Fibroblast of skin of abdomen (primary cell): ENCODE results near the gene BICRAL.
"Not testable (repeated sequence)": the region's sequence is repeated elsewhere in the genome, so short reads cannot be mapped to it uniquely, and the experiment has no call there.

Source experiments
- DNase-seq: peaks from one replicate; pipeline ENCODE4 v3.0.0-alpha.2; 2013

Gene BICRAL

DNA sequence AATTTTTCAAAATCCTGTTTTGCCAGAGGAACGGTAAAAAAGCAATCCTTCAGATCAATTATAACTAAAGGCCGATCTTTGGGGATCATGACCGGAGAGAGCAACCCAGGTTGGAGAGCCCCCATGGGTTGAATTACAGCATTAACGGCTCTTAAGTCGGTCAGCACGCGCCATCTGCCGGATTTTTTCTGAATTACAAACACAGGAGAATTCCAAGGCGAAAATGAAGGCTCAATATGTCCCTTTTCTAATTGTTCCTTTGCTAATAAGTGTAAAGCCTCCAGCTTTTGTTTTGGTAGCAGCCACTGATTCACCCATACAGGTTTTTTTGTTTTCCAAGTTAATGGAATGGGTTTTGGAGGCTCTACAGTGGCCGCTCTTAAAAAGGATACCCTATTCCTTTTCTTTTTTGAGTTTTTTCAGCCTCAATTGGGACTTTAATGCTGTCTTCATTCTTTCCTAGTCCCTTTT lies 117.1 kb downstream of the BICRAL start:
- DNase-seq: peak; percentile 64

DNA sequence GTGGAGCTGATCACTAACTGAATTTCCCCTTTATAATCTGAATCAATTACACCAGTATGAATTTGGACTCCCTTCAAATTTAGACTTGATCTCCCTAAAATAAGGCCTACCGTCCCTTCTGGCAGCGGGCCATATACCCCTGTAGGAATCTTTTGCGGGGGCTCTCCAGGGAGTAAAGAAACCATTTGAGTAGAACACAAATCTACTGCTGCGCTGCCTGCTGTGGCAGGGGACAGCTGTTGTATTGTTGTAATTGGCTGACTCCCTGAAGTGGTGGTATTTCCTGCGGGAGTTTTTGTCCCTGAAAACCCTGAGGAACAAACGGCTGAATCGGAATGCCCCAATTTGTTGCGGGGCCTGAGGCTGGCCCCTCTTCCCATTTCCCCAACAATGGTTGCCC lies 118.0 kb downstream of the BICRAL start:
- no peak for DNase-seq

DNA sequence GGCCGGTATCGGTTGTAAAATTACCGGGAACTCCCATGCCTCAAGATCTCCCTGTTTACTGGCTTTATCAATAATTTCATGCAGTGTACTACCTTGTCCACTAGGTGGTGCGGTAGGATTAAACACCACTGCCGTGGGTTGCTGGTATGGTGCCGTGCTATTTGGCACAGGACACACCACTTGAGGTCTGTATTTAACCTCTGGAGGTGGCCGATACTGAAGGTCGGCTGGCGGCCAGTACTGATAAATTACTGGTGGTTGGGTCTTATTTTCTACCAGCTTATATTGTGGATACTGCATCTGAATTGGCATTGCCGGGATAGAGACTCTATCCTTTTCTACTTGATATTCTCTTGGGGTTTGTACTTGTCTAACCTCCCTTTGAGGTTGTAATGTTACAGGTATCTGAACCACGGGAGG lies 119.7 kb downstream of the BICRAL start:
- peak; percentile 78 for DNase-seq

DNA sequence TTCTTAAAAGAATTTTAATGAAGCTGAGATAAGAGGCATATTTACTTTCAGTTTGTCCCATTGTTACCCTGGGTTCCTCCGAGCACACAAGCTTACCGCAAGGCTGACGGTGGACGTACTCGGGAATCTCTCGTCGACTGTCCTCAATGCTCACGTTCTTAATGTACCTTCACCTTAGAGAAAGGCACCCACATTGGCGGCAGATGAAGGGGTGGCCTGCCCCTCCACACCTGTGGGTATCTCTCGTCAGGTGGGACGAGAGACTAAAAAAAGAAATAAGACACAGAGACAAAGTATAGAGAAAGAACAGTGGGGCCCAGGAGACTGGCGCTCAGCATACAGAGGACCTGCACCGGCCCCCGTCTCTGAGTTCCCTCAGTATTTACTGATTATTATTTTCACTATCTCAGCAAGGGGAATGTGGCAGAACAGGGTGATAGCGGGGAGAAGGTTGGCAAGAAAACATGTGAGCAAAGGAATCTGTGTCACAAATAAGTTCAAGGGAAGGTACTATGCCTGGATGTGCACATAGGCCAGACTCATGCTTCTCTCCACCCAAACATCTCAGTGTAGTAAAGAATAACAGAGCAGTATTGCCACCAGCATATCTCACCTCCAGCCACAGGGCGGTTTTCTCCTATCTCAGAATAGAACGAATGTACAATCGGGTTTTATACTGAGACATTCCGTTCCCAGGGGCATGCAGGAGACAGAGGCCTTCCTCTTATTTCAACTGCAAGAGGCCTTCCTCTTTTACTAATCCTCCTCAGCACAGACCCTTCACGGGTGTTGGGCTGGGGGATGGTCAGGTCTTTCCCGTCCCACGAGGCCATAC lies 120.8 kb downstream of the BICRAL start:
- DNase-seq: not testable (repeated sequence)

DNA sequence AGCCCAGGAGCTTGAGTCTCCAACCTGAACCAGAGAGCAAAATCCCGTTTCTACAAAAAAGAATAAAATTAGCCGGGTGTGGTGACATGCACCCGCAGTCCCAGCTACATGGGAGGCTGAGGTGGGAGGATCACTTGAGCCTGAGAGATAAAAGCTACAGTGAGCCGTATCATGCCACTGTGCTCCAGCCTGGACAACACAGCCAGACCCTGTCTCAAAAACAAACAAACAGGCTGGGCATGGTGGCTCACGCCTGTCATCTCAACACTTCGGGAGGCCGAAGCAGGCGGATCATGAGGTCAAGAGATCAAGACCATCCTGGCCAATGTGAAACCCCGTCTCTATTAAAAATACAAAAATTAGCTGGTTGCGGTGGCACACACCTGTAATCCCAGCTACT lies 122.6 kb downstream of the BICRAL start:
- no peak for DNase-seq

DNA sequence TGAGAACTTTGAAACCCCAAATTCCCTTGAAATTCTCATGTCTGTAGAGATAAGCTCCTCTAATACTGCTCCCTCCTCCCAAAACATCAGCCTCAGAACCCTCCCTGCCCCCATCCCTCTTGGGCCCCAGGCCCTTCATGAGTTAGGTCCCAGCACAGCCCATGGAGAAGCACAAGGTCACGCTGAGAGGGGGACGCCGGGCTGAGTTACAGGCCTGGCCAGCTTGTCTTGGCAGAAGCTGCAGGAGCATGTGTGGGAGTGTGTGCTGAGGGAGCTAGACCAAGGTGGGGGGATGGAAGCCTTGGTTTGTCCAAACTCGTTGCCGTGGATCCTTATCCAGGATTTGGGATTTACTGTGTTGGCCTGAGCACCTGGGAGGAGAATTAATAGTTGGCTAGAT lies 125.5 kb downstream of the BICRAL start:
- no peak for DNase-seq

DNA sequence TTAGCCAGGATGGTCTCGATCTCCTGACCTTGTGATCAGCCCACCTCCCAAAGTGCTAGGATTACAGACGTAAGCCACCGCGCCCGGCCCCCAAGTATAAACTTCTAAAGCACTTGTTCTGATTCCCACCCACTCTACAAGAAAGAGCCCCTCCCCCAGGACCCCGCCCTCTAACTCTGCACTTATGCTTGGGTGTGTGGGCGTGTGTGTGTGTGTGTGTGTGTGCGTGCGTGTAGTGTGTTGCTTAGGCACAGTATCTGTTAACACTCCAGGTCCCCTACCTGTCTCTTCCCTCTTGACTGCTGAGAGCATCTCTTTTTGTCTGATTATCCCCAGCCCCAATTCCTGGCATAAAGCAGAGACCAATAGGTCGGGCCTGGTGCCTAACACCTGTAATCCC lies 128.0 kb downstream of the BICRAL start:
- no peak for DNase-seq

DNA sequence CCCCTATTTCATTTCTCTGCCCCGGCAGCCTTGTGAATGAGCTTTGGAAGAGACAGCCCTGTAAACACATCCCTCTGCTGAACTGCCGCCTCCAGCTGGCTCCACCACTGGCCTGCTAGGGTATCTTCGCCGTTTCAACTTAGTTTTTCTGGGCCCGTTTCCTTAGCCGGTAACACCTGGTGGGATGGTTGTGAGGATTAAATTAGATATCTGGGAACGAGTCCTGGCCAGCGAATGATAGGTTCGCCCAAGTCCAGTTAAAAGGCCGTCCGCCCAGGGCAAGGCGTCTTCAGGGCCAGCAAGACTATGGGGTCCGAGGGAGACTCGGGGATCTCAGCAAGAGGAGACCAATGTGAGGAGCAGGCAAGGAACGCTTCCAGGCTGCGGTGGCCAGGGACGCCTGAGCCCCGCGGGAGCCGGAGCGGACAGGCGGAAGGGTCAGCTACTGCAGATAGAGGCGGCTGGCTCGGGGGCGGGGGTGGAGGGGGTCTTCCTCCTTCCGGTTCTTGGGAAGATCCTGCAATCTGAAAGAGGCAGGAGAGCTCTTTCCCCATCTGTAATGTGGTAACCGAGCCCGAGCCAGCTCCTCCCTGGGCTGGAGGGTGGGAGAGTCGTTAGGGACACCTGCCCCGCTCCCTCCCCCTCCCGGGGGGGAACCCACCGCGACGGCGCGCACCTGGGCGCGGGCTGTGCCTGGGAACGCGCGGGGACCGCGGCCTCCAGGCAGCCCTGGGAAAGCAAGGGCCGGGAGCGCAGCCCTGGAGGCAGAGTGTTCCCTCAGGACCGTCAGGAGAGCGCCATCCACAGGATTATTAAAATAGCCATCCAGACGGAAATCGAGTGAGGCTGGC lies 129.5 kb downstream of the BICRAL start:
- no peak for DNase-seq

DNA sequence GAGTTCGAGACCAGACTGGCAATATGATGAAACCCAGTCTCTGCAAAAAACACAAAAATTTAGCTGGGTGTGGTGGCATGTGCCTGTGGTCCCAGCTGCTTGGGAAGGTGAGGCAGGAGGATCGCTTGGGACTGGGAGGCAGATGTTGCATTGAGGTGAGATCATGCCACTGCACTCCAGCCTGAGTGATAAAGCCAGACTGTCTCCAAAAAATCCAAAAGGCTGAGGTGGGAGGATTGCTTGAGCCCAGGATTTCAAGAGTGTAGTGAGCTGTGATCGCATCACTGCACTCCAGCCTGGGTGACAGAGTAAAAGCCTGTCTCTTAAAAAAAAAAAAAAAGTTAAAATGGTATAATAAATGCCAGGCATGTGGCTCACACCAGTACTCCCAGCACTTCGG lies 132.7 kb downstream of the BICRAL start:
- no peak for DNase-seq

DNA sequence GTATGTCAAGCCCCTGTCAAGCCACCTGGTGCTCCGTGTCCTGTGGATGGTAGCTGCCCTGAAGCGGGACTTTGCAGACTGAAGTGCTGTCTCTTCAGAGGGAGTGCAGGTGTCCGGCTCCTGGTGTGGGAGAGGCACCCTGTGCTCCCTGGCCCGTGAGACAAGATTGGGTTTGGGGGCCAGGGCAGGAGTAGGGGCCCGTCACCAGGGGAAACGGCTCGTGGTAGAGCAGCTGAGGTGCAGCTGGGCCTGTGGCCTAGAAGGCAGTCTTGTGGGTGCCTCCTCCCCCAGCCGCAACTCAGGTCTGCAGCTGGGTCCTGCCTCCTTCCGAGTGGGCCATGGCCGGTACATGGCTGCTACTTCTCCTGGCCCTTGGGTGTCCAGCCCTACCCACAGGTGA lies 133.9 kb downstream of the BICRAL start, which contains the start of gene PTCRA:
Gene PTCRA (plus strand): TSS at position 322 of the 400 bp plus-strand sequence. CDS start 17 bp downstream, at position 339.
- no peak for DNase-seq

DNA sequence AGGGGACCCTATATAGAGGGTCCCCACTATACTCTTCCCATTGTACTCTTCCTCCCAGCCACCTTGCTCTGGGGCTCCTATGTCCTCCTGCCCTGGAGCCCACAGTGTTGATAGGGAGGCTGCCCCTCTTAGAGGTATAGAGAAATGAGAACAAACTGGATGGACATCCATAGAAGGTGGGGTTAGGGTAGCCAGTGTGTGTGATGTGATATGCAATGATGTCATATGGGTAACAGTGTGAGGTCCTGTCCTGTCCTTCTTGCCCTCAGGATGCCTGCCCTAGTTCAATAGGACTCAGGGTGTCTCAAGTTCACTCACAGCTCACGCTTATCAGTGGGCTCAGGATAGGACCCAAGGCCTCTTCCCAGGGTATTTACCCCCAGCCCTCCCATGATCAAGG lies 134.4 kb downstream of the BICRAL start:
- no peak for DNase-seq
